ENCODE results near the gene TEDC1. TPM values are rescaled to one million over a fixed set of nuclear protein-coding genes. Genes with fewer than 3 reads are reported as not detected.

The TEDC1 gene
- total and polyA plus RNA-seq, 3 experiments from 2014 or later, result 14.7 to 56.5 (median 52.1) TPM

GRCh38 chr14:105473677-105474482, 17.2 kb upstream of the TEDC1 start:
- Histone ChIP-seq H3K4me1 (ENCODE audit: insufficient read depth, low read length) (peaks cover 35% of the 10 kb centered on the region), H3K36me3 (ENCODE audit: insufficient read depth, low read length) (no peaks in the 10 kb centered on the region), H3K4me3 (ENCODE audit: low read length) (peak overlapping the region; percentile 40), H3K27ac (ENCODE audit: low read depth, low read length) (peak overlapping the region; percentile 38), H3K27me3 (ENCODE audit: insufficient read depth, low read length, poor library complexity, severe bottlenecking) (no peaks in the 10 kb centered on the region), H3K9me3 (ENCODE audit: low read length) (no peaks in the 10 kb centered on the region)
- peak overlapping the region in 5 of 8 donors; percentile 58 to 83 (median 60) for H3K27ac Mint-ChIP-seq
- CTCF ChIA-PET, result interaction anchor here (4.6 to 8.5 kb wide), 2 partner anchors 8 to 16 kb away, joined by 25 to 63 read pairs; no protein-coding TSS in a partner anchor
- DNase-seq, result peak; percentile 58 to 86 (median 75)
- H3K4me1 Mint-ChIP-seq, result peaks cover 5 to 32% (median 7%) of the 10 kb centered on the region in 3 donors
- peak overlapping the region; percentile 63 to 91 (median 74) for H3K4me3 Mint-ChIP-seq
- POLR2A ChIA-PET, result interaction anchor here (1.0 kb wide), 1 partner anchor 16 kb away, joined by 4 read pairs; no protein-coding TSS in a partner anchor
- peaks cover 0 to 3% of the 10 kb centered on the region in 2 donors for H3K27me3 Mint-ChIP-seq
- peaks cover 0 to 5% (median 0%) of the 10 kb centered on the region in 3 donors for H3K36me3 Mint-ChIP-seq
- H3K9me3 Mint-ChIP-seq, result peaks cover 0 to 3% (median 0%) of the 10 kb centered on the region in 5 donors

GRCh38 chr14:105474483-105475268, 16.4 kb upstream of the TEDC1 start, which contains the start of gene CRIP2:
Gene CRIP2, plus strand, starts transcription at chr14:105474821. Its CDS starts 42 bp downstream, at chr14:105474863.
- CTCF ChIA-PET, result interaction anchor here (8.5 kb wide), 1 partner anchor 15 kb away, joined by 63 read pairs; no protein-coding TSS in a partner anchor
- Histone ChIP-seq H3K27me3 (ENCODE audit: insufficient read depth, low read length, poor library complexity, severe bottlenecking) (no peaks in the 10 kb centered on the region), H3K4me3 (ENCODE audit: low read length) (peak within 1 kb of the TSS; percentile 40), H3K27ac (ENCODE audit: low read depth, low read length) (peak within 1 kb of the TSS; percentile 38), H3K36me3 (ENCODE audit: insufficient read depth, low read length) (no peaks in the 10 kb centered on the region), H3K9me3 (ENCODE audit: low read length) (no peaks in the 10 kb centered on the region), H3K4me1 (ENCODE audit: insufficient read depth, low read length) (peaks cover 37% of the 10 kb centered on the region)
- POLR2A ChIA-PET, result no interaction called here
- peak; percentile 44 to 72 (median 57) for DNase-seq
- H3K4me3 Mint-ChIP-seq, result peak within 1 kb of the TSS; percentile 63 to 91 (median 74)
- H3K4me1 Mint-ChIP-seq, result peaks cover 5 to 37% (median 11%) of the 10 kb centered on the region in 3 donors
- peaks cover 0 to 3% of the 10 kb centered on the region in 2 donors for H3K27me3 Mint-ChIP-seq
- H3K36me3 Mint-ChIP-seq, result peaks cover 0 to 4% (median 0%) of the 10 kb centered on the region in 3 donors
- H3K27ac Mint-ChIP-seq, result peak within 1 kb of the TSS in 5 of 8 donors; percentile 60 to 83 (median 72)
- H3K9me3 Mint-ChIP-seq, result peaks cover 0 to 3% (median 0%) of the 10 kb centered on the region in 5 donors

- no peaks in the 10 kb centered on the region for H3K9me3 ChIP-seq (ENCODE audit: low read length)
- H3K4me1 Mint-ChIP-seq, result peaks cover 7 to 45% (median 19%) of the 10 kb centered on the region in 3 donors
- H3K36me3 ChIP-seq (ENCODE audit: insufficient read depth, low read length), result no peaks in the 10 kb centered on the region
- POLR2A ChIA-PET, result no interaction called here
- no peaks in the 10 kb centered on the region for H3K27me3 ChIP-seq (ENCODE audit: insufficient read depth, low read length, poor library complexity, severe bottlenecking)
- peaks cover 45% of the 10 kb centered on the region for H3K4me1 ChIP-seq (ENCODE audit: insufficient read depth, low read length)
- no peak for DNase-seq
- peak overlapping the region in 3 of 8 donors; percentile 38 to 82 (median 66) for H3K27ac Mint-ChIP-seq
- peaks cover 0 to 3% (median 0%) of the 10 kb centered on the region in 5 donors for H3K9me3 Mint-ChIP-seq
- CTCF ChIA-PET, result interaction anchor here (8.5 kb wide), 1 partner anchor 14 kb away, joined by 63 read pairs; no protein-coding TSS in a partner anchor
- no peak overlapping the region for H3K27ac ChIP-seq (ENCODE audit: low read depth, low read length)
- no peak overlapping the region for H3K4me3 ChIP-seq (ENCODE audit: low read length)
- peak overlapping the region; percentile 8 to 71 (median 59) for H3K4me3 Mint-ChIP-seq
- H3K27me3 Mint-ChIP-seq, result peaks cover 0 to 3% of the 10 kb centered on the region in 2 donors
- no peaks in the 10 kb centered on the region for H3K36me3 Mint-ChIP-seq
Observed at GRCh38 chr14:105475269-105476096, 15.6 kb upstream of the TEDC1 start.

GRCh38 chr14:105476097-105476830, 14.8 kb upstream of the TEDC1 start:
- peak overlapping the region in 3 of 8 donors; percentile 12 to 82 (median 29) for H3K27ac Mint-ChIP-seq
- CTCF ChIA-PET, result interaction anchor here (8.5 kb wide), 1 partner anchor 13 kb away, joined by 63 read pairs; no protein-coding TSS in a partner anchor
- peak overlapping the region in 6 of 7 donors; percentile 37 to 71 (median 58) for H3K4me3 Mint-ChIP-seq
- Histone ChIP-seq H3K4me3 (ENCODE audit: low read length) (no peak overlapping the region), H3K36me3 (ENCODE audit: insufficient read depth, low read length) (no peaks in the 10 kb centered on the region), H3K27ac (ENCODE audit: low read depth, low read length) (no peak overlapping the region), H3K4me1 (ENCODE audit: insufficient read depth, low read length) (peaks cover 53% of the 10 kb centered on the region), H3K27me3 (ENCODE audit: insufficient read depth, low read length, poor library complexity, severe bottlenecking) (no peaks in the 10 kb centered on the region), H3K9me3 (ENCODE audit: low read length) (no peaks in the 10 kb centered on the region)
- POLR2A ChIA-PET, result no interaction called here
- H3K27me3 Mint-ChIP-seq, result peaks cover 0 to 5% of the 10 kb centered on the region in 2 donors
- H3K9me3 Mint-ChIP-seq, result peaks cover 0 to 3% (median 0%) of the 10 kb centered on the region in 5 donors
- H3K4me1 Mint-ChIP-seq, result peaks cover 13 to 53% (median 27%) of the 10 kb centered on the region in 3 donors
- no peaks in the 10 kb centered on the region for H3K36me3 Mint-ChIP-seq
- no peak for DNase-seq

- H3K36me3 Mint-ChIP-seq, result no peaks in the 10 kb centered on the region
- H3K9me3 ChIP-seq (ENCODE audit: low read length), result no peaks in the 10 kb centered on the region
- peak overlapping the region in 7 of 8 donors; percentile 9 to 89 (median 82) for H3K27ac Mint-ChIP-seq
- no peak overlapping the region for H3K4me3 ChIP-seq (ENCODE audit: low read length)
- H3K4me1 Mint-ChIP-seq, result peaks cover 17 to 58% (median 33%) of the 10 kb centered on the region in 3 donors
- ChIA-PET CTCF (interaction anchor here (1.3 to 8.5 kb wide), 2 partner anchors 13 to 29 kb away, joined by 3 to 63 read pairs; no protein-coding TSS in a partner anchor), POLR2A (no interaction called here)
- H3K9me3 Mint-ChIP-seq, result peaks cover 0 to 3% (median 0%) of the 10 kb centered on the region in 5 donors
- DNase-seq, result no peak
- H3K27me3 Mint-ChIP-seq, result peaks cover 0 to 8% of the 10 kb centered on the region in 2 donors
- H3K4me1 ChIP-seq (ENCODE audit: insufficient read depth, low read length), result peaks cover 59% of the 10 kb centered on the region
- no peak overlapping the region for H3K27ac ChIP-seq (ENCODE audit: low read depth, low read length)
- H3K27me3 ChIP-seq (ENCODE audit: insufficient read depth, low read length, poor library complexity, severe bottlenecking), result no peaks in the 10 kb centered on the region
- H3K4me3 Mint-ChIP-seq, result peak overlapping the region; percentile 19 to 84 (median 62)
- H3K36me3 ChIP-seq (ENCODE audit: insufficient read depth, low read length), result no peaks in the 10 kb centered on the region
Observed at GRCh38 chr14:105476831-105477659, 14.0 kb upstream of the TEDC1 start.

- CTCF ChIA-PET, result interaction anchor here (1.3 to 8.5 kb wide), 2 partner anchors 12 to 30 kb away, joined by 3 to 63 read pairs; no protein-coding TSS in a partner anchor
- POLR2A ChIA-PET, result interaction anchor here (0.7 to 0.9 kb wide), 2 partner anchors 12 to 659 kb away, joined by 3 to 6 read pairs; no protein-coding TSS in a partner anchor
Observed at GRCh38 chr14:105477660-105478397, 13.2 kb upstream of the TEDC1 start.

More at GRCh38 chr14:105477660-105478397, 13.2 kb upstream of the TEDC1 start:
- peaks cover 0 to 8% of the 10 kb centered on the region in 2 donors for H3K27me3 Mint-ChIP-seq
- Histone ChIP-seq H3K4me1 (ENCODE audit: insufficient read depth, low read length) (peaks cover 67% of the 10 kb centered on the region), H3K27me3 (ENCODE audit: insufficient read depth, low read length, poor library complexity, severe bottlenecking) (no peaks in the 10 kb centered on the region), H3K36me3 (ENCODE audit: insufficient read depth, low read length) (no peaks in the 10 kb centered on the region), H3K27ac (ENCODE audit: low read depth, low read length) (no peak overlapping the region), H3K9me3 (ENCODE audit: low read length) (no peaks in the 10 kb centered on the region), H3K4me3 (ENCODE audit: low read length) (no peak overlapping the region)
- peak overlapping the region in 7 of 8 donors; percentile 74 to 89 (median 82) for H3K27ac Mint-ChIP-seq
- H3K4me3 Mint-ChIP-seq, result peak overlapping the region; percentile 19 to 76 (median 62)
- H3K36me3 Mint-ChIP-seq, result no peaks in the 10 kb centered on the region
- peaks cover 0 to 3% (median 0%) of the 10 kb centered on the region in 5 donors for H3K9me3 Mint-ChIP-seq
- peaks cover 23 to 66% (median 38%) of the 10 kb centered on the region in 3 donors for H3K4me1 Mint-ChIP-seq
- DNase-seq, result peak; percentile 64 to 86 (median 75)
